AG04449 (cell line): ENCODE data around the gene NPTXR.

ENCODE experiments used
- CTCF ChIA-PET: fragments of 350-600 bp; formaldehyde crosslinking; extraction: SDS; loops from one replicate; lab custom pipeline; 2021; ENCODE audit warnings: antibody characterized with exemption; lab: Yijun Ruan, JAX
- POLR2A ChIA-PET: fragments of 400-600, 350-600 bp; formaldehyde crosslinking; extraction: SDS; loops from one replicate; lab custom pipeline; 2020; ENCODE audit warnings: antibody characterized with exemption, inconsistent platforms; lab: Yijun Ruan, JAX
- DNase-seq: peaks from one replicate; pipeline ENCODE4 v3.0.0-alpha.2; 2010; ENCODE audit warnings: low read depth, low spot score
- H3K4me3 ChIP-seq: 2 replicates; pipeline ENCODE4 v1.5.1; 2011; ENCODE audit warnings: low read depth, mild to moderate bottlenecking, control low read depth, low read length
- CTCF ChIP-seq: IDR thresholded peaks from one replicate; pipeline ENCODE4 v1.5.1; 2011; ENCODE audit warnings: mild to moderate bottlenecking, moderate library complexity, low read length, control low read depth, inconsistent platforms; ENCODE audit not compliant: insufficient read depth; ENCODE audit errors: missing control alignments

Gene NPTXR

GRCh38 chr22:38874529-38875222 lies 30.8 kb upstream of the NPTXR start:
- no peak for TF ChIP-seq CTCF
- H3K4me3 ChIP-seq: no peak overlapping the region
- CTCF ChIA-PET: interaction anchor here (8.6 kb wide), 1 partner anchor 130 kb away, joined by 238 read pairs; no protein-coding TSS in a partner anchor
- DNase-seq: no peak
- POLR2A ChIA-PET: no interaction called here

- no peak for TF ChIP-seq CTCF
- ChIA-PET POLR2A (no interaction called here), CTCF (interaction anchor here (0.8 to 8.6 kb wide), 3 partner anchors 8 to 131 kb away, joined by 3 to 238 read pairs (median 3); no protein-coding TSS in a partner anchor)
- no peak for DNase-seq
- no peak overlapping the region for H3K4me3 ChIP-seq
These were observed 29.9 kb upstream of the NPTXR start for GRCh38 chr22:38873469-38874411.

DNA sequence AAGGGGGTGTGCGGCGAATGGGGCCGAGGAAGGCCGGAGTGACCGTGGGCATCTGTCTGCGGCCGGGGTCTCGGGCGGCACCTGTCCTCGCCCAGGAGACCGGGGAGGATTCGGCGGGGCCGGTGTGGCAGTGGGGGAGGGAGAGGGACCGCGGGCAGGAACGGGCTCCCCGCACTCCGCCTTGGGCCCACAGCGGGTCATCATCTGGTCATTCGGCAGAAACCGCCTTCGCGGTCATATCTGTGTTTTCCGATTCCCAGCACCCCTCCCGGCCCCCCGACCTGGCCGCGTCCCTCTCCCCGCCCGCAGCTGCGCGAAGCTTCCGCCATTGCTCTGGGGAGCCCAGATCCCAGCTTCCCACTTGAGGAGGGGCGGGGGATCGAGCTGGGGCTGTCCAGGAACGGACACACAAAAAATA lies 29.0 kb upstream of the NPTXR start:
- no peak for DNase-seq
- H3K4me3 ChIP-seq: peak overlapping the region; percentile 71
- ChIA-PET POLR2A (no interaction called here), CTCF (interaction anchor here (1.0 to 8.6 kb wide), 3 partner anchors 9 to 132 kb away, joined by 3 to 238 read pairs (median 216); no protein-coding TSS in a partner anchor)
- no peak for TF ChIP-seq CTCF

GRCh38 chr22:38872172-38872830 lies 28.5 kb upstream of the NPTXR start, which contains the start of gene CBX6:
Gene CBX6 (minus strand): TSS chr22:38872216. CDS start chr22:38872190, 26 bp downstream.
- ChIA-PET CTCF (interaction anchor here (1.2 to 8.6 kb wide), 10 partner anchors 8 to 142 kb away, joined by 3 to 238 read pairs (median 24); partner anchors contain the start of genes APOBEC3B and APOBEC3C), POLR2A (interaction anchor here (1.0 to 1.2 kb wide), 3 partner anchors 11 to 447 kb away, joined by 3 read pairs; partner anchors contain the start of gene RPL3)

More at GRCh38 chr22:38872172-38872830, 28.5 kb upstream of the NPTXR start, which contains the start of gene CBX6:
- no peak for DNase-seq
- H3K4me3 ChIP-seq: peak within 1 kb of the TSS; percentile 75
- TF ChIP-seq CTCF: no peak
